GM19372 (cell line): Measurements from ENCODE around the gene CARD8.

Experiments
- ATAC-seq: cut with Tn5 transposase; IDR thresholded peaks from one replicate; pipeline ENCODE4 v1.9.1; 2021; ENCODE audit warnings: mild to moderate bottlenecking, low read depth, moderate library complexity; ENCODE audit not compliant: unreplicated experiment

Gene CARD8

GRCh38 chr19:48181505-48181904 is 74.2 kb downstream of the CARD8 start:
- no peak for ATAC-seq

- ATAC-seq: no peak
Observed at GRCh38 chr19:48176226-48176625, 79.5 kb downstream of the CARD8 start.

- no peak for ATAC-seq
Observed at GRCh38 chr19:48175578-48175977, 80.1 kb downstream of the CARD8 start.

GRCh38 chr19:48174445-48175030 is 81.2 kb downstream of the CARD8 start:
- no peak for ATAC-seq

GRCh38 chr19:48171710-48172109 is 84.0 kb downstream of the CARD8 start:
- no peak for ATAC-seq

- ATAC-seq: no peak
Observed at GRCh38 chr19:48170817-48171347, 84.8 kb downstream of the CARD8 start.

- peak; percentile 83 for ATAC-seq
Observed at GRCh38 chr19:48169939-48170803, 85.5 kb downstream of the CARD8 start, which contains the start of the genes LIG1 and ZSWIM9. LIG1 (minus strand) TSS chr19:48170344; CDS start chr19:48165566, 4,778 bp downstream. ZSWIM9 (plus strand) TSS chr19:48170680; CDS start chr19:48171803, 1,123 bp downstream.

- ATAC-seq: peak; percentile 28
Observed at GRCh38 chr19:48169578-48169938, 86.2 kb downstream of the CARD8 start.

GRCh38 chr19:48168689-48169088 is 87.0 kb downstream of the CARD8 start:
- no peak for ATAC-seq

GRCh38 chr19:48158210-48158790 is 97.4 kb downstream of the CARD8 start:
- ATAC-seq: no peak
